Measurements from ENCODE around the gene CBL. TPM values are rescaled to one million over a fixed set of nuclear protein-coding genes. Genes with fewer than 3 reads are reported as not detected.

Gene CBL
- total RNA-seq, 2 donors from 2014 or later = 8.5 to 14.5 TPM

DNA sequence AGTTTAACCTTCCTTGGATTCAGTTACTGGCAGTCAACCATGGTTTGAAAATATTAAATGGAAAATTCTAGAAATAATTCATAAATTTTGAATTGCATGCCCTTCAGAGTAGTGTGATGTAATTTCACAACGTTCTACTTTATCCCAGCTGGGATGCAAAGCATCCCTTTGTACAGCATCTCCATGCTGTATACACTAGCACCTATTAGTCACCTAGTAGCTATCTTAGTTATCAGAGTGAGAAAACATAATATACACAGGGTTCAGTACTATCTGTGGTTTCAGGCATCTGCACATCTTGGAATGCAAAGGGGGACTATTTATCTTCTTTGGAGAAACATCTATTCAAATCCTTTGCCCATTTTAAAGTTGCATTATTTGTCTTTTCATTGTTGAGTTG, 30.8 kb downstream of the CBL start:
- DNase-seq (ENCODE audit: low spot score) = no peak
- TF ChIP-seq, protein P1, sequence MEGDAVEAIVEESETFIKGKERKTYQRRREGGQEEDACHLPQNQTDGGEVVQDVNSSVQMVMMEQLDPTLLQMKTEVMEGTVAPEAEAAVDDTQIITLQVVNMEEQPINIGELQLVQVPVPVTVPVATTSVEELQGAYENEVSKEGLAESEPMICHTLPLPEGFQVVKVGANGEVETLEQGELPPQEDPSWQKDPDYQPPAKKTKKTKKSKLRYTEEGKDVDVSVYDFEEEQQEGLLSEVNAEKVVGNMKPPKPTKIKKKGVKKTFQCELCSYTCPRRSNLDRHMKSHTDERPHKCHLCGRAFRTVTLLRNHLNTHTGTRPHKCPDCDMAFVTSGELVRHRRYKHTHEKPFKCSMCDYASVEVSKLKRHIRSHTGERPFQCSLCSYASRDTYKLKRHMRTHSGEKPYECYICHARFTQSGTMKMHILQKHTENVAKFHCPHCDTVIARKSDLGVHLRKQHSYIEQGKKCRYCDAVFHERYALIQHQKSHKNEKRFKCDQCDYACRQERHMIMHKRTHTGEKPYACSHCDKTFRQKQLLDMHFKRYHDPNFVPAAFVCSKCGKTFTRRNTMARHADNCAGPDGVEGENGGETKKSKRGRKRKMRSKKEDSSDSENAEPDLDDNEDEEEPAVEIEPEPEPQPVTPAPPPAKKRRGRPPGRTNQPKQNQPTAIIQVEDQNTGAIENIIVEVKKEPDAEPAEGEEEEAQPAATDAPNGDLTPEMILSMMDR (IDR thresholded peaks at IDR 0.05) = no peak
- Histone ChIP-seq H3K9me3 (no peaks in the 10 kb centered on the region), H3K27ac (no peak overlapping the region), H3K27me3 (no peaks in the 10 kb centered on the region), H3K4me1 (no peaks in the 10 kb centered on the region), H3K36me3 (no peaks in the 10 kb centered on the region), H3K4me3 (no peak overlapping the region)

DNA sequence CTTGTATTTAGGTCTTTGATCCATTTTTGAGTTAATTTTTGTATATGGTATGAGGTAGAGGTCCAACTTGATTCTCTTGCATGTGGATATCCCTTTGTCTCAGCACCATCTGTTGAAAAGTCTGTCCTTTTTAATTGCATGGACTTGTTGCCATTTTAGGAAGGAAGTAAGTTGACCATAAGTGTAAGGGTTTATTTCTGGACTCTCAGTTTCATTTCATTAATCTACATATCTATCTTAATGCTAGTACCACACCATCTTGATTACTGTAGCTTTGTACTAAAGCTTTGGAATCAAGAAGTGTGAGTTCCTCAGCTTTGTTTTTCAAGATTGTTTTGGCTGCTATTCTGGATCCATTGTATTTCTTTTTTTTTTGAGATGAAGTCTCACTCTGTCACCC, 31.4 kb downstream of the CBL start:
- Histone ChIP-seq H3K27ac (no peak overlapping the region), H3K4me3 (no peak overlapping the region), H3K9me3 (no peaks in the 10 kb centered on the region), H3K36me3 (no peaks in the 10 kb centered on the region), H3K27me3 (no peaks in the 10 kb centered on the region), H3K4me1 (no peaks in the 10 kb centered on the region)
- no peak for DNase-seq (ENCODE audit: low spot score)
- TF ChIP-seq, protein P1 (IDR thresholded peaks at IDR 0.05) = no peak

DNA sequence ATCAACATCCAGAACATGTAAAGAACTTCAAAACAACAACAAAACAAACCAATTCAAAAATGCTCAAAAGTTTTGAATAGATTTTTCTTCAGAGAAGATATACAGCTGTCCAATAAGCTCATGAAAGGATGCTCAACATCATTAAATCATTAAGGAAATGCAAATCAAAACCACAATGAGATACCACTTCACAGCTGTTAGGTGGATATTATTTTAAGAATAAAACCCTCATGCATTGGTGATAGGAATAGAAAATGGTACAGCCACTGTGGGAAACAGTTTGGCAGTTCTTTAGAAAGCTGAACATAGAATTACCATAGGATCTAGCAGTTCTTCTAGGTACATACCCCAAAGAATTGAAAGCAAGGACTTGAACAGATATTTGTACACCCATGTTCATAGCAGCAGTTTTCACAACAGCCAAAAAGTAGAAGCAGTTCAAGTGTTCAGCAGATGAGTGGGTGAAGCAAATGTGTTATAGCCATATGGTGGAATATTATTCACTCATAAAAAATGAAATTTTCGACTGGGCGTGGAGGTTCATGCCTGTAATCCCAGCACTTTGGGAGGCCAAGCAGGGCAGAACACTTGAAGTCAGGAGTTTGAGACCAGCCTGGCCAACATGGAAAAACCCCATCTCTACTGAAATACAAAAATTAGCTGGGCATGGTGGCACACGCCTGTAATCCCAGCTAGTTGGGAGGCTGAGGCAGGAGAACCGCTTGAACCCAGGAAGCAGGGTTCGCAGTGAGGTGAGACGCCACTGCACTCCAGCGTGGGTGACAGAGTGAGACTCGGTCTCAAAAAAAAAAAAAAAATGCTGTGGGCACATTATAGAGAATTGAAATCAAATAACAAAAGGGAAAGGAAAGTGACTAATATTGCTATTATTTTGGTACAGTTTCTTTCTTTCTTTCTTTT, 42.9 kb downstream of the CBL start:
- no peak overlapping the region for H3K4me3 ChIP-seq
- no peaks in the 10 kb centered on the region for H3K36me3 ChIP-seq
- H3K27ac ChIP-seq = no peak overlapping the region
- no peaks in the 10 kb centered on the region for H3K27me3 ChIP-seq
- no peaks in the 10 kb centered on the region for H3K9me3 ChIP-seq
- no peak for DNase-seq (ENCODE audit: low spot score)
- TF ChIP-seq, protein P1 (IDR thresholded peaks at IDR 0.05) = no peak
- no peaks in the 10 kb centered on the region for H3K4me1 ChIP-seq

DNA sequence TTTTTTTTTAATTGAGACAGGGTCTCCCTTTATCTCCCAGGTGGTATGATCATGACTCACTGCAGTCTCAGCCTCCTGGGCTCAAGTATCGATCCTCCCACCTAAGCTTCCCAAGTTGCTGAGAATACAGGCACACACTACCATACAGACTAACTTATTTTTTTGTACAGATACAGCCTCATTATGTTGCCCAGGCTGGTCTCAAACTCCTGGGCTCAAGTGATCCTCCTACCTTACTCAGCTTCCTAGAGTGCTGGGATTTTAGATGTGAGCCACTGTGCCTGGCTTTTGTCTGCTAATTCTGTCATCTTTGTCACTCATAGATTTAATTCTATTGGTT, 43.5 kb downstream of the CBL start:
- Histone ChIP-seq H3K4me3 (no peak overlapping the region), H3K9me3 (no peaks in the 10 kb centered on the region), H3K36me3 (no peaks in the 10 kb centered on the region), H3K27ac (no peak overlapping the region), H3K27me3 (no peaks in the 10 kb centered on the region), H3K4me1 (no peaks in the 10 kb centered on the region)
- no peak for DNase-seq (ENCODE audit: low spot score)
- TF ChIP-seq, protein P1 (IDR thresholded peaks at IDR 0.05) = no peak

DNA sequence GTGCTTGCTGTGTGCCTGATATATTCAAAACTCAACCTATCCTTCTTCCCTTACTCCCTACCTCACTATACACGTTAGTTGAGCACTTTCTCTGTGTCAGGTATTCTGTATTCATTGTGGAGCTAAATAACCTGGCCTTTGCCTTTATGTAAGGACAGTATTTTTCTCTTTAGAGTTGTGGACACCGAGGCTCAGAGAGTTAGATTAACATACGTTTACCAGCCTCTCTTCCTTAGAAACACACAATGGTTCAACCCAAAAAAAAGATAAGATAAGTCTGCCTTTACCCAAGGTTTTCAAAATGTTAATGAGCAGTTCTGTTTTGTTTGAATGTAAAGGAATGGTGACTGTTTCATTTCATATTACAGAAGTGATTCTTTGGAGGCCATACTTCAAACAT, 45.0 kb downstream of the CBL start:
- Histone ChIP-seq H3K4me1 (no peaks in the 10 kb centered on the region), H3K36me3 (no peaks in the 10 kb centered on the region), H3K27me3 (no peaks in the 10 kb centered on the region), H3K4me3 (no peak overlapping the region), H3K9me3 (no peaks in the 10 kb centered on the region), H3K27ac (no peak overlapping the region)
- no peak for DNase-seq (ENCODE audit: low spot score)
- TF ChIP-seq, protein P1 (IDR thresholded peaks at IDR 0.05) = no peak

DNA sequence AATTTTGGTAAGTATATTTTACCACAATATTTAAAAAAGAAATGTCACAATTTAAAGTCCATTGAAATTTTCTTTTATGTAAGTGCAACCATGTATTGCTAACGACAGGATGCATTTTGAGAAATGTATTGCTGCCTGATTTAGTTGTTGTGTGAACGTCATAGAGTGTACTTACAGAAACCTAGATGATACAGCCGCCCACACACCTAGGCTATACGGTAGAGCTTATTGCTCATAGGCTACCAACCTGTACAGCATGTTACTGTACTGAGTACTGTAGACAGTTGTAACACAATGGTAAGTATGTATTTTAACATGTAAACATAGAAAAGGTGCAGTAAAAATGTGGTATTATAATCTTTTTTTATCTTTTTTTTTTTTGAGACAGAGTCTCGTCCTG, 48.1 kb downstream of the CBL start:
- no peaks in the 10 kb centered on the region for H3K4me1 ChIP-seq
- H3K27ac ChIP-seq = no peak overlapping the region
- no peak overlapping the region for H3K4me3 ChIP-seq
- TF ChIP-seq, protein P1 (IDR thresholded peaks at IDR 0.05) = no peak
- no peaks in the 10 kb centered on the region for H3K36me3 ChIP-seq
- no peaks in the 10 kb centered on the region for H3K27me3 ChIP-seq
- no peak for DNase-seq (ENCODE audit: low spot score)
- H3K9me3 ChIP-seq = no peaks in the 10 kb centered on the region

Data from right atrium auricular region (tissue), 2 donors.